Measurements from ENCODE around the gene NUP37.
"Not testable (repeated sequence)": the region's sequence is repeated elsewhere in the genome, so short reads cannot be mapped to it uniquely, and the experiment has no call there.

Gene NUP37, protein sequence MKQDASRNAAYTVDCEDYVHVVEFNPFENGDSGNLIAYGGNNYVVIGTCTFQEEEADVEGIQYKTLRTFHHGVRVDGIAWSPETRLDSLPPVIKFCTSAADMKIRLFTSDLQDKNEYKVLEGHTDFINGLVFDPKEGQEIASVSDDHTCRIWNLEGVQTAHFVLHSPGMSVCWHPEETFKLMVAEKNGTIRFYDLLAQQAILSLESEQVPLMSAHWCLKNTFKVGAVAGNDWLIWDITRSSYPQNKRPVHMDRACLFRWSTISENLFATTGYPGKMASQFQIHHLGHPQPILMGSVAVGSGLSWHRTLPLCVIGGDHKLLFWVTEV

DNA sequence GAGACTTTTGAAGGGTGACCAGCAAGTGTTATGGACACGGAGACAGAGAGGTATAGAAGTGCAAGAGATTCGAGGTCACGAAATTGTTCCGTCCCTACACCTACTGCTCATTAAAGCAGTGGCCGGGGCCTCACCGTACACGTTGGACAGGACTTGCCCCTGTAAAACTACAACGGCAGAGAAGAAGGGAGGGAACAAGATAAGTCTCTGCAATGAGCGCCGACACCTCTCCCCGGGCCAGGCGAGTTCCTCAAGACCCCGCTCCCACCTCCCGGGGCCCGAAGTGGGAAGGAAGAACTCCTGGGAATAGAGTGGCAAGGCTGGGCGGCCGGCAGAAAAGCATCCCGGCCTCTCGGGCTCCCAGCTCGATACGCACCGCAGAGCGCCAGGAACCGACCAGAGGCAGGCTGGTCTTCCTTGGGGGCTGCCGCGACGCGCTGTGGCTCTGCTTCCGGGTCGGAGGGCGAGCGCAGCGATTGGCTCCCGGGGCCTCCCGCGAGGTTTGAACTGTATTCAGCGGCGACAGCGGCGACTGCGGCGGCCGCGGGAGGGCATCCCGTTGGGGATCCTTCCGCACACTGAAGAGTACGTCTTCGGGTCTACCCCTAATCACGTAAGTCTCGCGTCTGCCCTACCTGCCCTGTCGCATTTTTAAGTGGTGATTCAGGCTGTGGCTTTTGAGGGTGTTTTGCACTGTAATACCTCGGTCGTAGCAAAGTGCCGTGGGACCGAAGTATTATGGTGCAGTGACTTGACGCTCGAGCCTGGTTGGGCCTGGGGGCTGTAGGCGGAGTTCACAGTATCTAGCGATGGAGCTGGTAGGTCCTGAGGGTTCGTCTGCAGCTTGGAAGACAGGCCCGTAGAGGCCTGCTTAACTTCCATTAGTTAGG is at the start of gene NUP37, which contains the start of gene PARPBP:
Gene NUP37, minus strand, starts transcription at position 441 of the 890 bp plus-strand sequence. CDS start 1,596 bp downstream, outside the sequence.
Gene PARPBP, plus strand, starts transcription at position 510 of the 890 bp plus-strand sequence. CDS start 3,706 bp downstream, outside the sequence.
- peak; percentile 92 for DNase-seq

DNA sequence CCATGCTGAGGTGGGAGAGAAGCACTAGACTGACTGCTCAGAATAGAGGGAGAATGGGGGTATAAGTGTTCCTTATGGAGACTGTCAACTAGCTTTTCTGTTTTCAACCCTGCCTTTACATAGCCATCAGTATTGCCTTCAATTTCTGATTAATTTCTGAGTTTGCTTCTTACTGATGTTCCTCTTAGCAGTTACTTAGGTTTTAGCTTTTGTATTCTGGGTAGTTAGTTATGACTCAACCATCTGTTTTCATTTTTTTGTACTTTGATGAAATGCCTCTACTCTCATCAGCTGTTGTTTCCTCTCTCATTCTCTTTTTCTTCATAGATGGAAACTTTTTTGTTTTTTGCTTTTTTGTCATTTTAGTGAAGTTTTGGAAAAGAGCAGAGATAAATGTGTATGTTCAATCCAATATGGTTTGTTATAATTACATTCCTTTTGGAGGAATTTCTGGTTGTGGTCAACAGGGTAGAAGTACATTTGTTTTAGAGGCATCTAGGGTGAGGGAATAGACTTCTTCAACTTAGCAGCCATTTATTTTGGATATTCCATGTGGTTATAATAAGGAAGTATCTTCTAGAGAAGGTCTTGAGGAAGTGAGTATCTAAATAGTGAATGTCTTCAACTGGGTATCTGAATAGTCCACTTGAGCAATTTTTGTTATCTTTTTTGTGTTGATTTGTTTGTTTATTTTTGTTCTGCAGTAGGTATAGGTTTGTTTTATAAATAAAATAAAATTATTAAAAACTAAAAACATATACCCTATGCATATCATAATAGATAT is 48.1 kb upstream of the NUP37 start:
- no peak for DNase-seq

DNA sequence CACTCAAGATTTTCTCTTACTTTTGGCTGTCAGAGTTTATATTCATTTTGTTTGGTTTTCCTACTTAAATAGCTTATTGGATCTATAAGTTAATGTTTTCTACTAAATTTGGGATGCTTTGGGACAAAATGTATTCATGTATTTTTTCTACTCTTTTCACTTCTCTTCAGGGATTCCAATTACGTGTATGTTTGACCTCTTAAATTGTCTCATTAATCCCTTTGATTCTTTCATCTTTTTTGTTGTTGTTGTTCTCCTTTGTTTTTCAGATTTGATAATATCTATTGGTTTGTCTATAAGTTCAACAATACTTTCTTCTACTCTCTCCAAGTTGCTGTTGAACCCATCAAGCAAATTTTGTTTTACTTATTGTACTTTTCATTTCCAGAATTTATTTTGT is 43.5 kb upstream of the NUP37 start:
- DNase-seq: no peak

DNA sequence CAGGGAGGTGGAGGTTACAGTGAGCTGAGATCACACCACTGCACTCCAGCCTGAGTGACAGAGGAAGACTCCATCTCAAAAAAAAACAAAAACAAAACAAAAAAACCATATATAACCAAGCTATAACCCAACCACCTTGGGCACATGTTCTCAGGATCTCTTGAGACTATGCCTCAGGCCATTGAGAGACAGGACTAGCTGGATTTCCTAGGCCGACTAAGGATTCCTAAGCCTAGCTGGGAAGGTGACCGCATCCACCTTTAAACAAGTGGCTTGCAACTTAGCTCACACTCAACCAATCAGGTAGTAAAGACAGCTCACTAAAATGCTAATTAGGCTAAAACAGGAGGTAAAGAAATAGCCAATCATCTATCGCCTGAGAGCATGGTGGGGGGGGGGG is 35.3 kb upstream of the NUP37 start:
- not testable (repeated sequence) for DNase-seq

DNA sequence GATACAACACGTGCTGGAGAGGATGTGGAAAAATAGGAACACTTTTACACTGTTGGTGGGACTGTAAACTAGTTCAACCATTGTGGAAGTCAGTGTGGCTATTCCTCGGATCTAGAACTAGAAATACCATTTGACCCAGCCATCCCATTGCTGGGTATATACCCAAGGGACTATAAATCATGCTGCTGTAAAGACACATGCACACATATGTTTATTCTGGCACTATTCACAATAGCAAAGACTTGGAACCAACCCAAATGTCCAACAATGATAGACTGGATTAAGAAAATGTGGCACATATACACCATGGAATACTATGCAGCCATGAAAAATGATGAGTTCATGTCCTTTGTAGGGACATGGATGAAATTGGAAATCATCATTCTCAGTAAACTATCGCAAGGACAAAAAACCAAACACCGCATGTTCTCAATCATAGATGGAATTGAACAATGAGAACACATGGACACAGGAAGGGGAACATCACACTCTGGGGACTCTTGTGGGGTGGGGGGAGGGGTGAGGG is 27.2 kb upstream of the NUP37 start:
- DNase-seq: not testable (repeated sequence)

DNA sequence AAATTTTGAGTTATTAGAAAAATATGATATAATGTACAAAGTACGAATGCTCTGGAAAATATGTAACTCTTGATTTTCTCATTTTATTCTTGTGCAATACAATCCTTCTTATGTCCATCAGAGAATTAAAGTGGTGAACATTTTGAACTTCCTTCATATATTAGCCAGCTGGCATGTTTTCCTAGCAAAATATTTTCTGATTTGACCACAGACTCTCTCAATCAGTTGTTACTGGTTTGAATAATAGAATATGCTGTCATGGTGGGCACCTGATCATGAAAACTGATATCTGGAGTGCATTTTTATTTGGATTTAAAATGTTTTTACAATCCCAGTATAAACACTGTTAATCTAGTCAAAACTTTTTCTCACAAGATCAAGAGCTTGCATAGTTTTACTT is 24.3 kb upstream of the NUP37 start:
- no peak for DNase-seq

DNA sequence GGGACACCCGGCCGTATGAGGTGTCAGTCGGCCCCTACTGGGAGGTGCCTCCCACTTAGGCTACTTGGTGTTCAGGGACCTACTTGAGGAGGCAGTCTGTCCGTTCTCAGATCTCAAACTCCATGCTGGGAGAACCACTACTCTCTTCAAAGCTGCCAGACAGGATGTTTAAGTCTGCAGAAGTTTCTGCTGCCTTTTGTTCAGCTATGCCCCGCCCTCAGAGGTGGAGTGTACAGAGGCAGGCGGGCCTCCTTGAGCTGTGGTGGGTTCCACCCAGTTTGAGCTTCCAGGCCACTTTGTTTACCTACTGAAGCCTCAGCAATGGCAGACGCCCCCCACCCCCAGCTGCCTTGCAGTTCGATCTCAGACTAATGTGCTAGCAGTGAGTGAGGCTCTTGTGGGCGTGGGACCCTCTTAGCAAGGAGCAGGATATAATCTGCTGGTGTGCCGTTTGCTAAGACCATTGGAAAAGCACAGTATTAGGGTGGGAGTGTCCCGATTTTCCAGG is 23.0 kb upstream of the NUP37 start:
- not testable (repeated sequence) for DNase-seq

DNA sequence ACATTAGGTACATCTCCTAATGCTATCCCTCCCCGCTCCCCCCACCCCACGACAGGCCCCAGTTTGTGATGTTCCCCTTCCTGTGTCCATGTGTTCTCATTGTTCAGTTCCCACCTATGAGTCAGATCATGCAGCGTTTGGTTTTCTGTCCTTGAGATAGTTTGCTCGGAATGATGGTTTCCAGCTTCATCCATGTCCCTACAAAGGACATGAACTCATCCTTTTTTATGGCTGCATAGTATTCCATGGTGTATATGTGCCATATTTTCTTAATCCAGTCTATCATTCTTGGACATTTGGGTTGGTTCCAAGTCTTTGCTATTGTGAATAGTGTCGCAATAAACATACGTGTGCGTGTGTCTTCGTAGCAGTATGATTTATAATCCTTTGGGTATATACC is 17.7 kb upstream of the NUP37 start:
- DNase-seq: not testable (repeated sequence)

DNA sequence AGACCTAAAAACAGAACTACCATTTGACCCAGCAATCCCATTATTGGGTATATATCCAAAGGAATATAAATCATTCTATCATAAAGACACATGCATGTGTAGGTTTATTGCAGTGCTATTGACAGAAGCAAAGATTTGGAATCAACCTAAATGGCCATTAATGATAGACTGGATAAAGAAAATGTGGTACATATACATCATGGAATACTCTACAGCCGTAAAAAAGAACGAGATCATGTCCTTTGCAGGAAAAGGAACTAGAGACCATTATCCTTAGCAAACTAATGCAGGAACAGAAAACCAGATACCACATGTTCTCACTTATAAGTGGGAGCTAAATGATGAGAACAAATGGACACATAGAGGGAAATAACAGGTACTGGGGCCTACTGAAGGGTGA is 11.5 kb upstream of the NUP37 start:
- not testable (repeated sequence) for DNase-seq

DNA sequence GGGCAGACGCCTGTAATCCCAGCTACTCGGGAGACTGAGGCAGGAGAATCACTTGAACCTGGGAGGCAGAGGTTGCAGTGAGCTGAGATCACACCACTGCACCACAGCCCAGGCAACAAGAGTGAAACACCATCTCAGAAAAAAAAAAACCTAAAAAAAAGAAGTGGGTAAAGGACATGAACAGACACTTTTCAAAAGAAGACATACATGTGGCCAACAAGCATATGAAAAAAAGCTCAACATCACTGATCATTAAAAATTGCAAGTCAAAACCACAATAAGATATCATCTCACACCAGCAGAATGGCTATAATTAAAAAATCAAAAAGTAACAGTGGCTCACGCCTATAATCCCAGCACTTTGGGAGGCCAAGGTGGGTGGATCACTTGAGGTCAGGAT is 10.8 kb upstream of the NUP37 start:
- not testable (repeated sequence) for DNase-seq

DNA sequence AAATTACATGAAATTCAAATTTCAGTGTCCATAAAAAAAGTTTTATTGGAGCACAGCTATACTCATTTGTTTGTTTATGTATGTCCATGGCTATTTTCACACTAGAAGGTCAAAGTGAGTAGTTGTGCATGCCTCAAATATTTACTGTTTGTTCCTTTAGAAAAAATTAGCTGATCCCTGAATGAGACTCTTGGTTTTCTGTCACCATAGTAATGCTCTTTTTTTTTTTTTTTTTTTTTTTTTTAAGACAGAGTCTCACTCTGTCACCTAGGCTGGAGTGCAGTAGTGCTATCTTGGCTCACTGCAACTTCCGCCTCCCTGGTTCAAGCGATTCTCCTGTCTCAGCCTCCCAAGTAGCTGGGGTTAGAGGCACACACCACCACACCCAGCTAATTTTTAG is 1.4 kb upstream of the NUP37 start:
- not testable (repeated sequence) for DNase-seq

DNA sequence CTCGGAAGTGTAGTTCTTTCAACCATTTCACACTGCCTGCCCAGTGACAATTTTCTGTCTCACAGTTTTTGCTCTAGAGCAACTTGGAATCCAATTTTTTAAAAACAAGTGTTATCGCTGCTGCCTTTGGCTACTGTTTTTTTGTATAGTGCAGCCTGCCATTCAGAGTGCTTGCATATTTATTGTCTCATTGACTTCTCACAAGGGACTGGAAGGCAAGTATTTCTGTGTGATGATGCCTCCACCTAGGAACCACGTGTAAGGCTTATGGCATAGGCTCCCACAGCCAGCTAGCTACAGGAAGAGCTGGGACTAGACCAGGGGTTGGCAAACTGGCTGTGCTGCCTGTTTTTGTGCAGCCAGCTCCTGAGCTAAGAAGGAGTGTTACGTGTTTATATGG is 972 bp upstream of the NUP37 start:
- no peak for DNase-seq

DNA sequence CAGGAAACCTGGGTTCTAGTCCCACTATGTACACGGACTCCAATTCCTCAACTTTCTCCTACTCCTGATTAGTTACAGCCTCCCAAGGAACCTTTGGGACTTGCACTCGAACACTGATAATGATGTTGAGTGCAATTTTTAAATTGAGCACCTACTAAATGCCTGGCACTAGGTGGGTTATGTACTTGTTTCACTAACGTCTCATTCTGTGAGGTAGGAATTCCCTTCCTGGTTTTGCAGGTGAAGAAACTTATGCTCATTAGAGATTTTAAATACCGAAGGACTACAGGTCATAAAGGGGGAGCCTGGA is 605 bp upstream of the NUP37 start:
- DNase-seq: no peak

DNA sequence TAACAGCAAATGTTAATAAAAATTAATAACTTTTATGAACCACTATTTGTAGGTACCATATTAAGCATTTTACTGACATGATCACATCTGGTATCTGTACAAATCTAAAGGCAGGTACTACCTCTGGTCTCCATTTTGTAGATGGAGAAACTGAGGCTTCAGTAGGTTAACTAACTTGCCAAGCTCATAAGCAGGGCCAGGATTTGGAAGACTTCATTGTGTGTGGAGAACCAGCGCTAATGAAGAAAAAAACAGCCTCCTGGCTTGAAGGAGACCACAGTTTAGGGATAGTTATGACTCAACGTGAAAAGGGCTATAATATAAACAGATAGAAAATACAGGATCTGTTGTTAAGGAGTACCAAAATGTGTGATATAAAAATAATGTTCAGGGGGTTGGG is 1.0 kb downstream of the NUP37 start:
- DNase-seq: no peak

DNA sequence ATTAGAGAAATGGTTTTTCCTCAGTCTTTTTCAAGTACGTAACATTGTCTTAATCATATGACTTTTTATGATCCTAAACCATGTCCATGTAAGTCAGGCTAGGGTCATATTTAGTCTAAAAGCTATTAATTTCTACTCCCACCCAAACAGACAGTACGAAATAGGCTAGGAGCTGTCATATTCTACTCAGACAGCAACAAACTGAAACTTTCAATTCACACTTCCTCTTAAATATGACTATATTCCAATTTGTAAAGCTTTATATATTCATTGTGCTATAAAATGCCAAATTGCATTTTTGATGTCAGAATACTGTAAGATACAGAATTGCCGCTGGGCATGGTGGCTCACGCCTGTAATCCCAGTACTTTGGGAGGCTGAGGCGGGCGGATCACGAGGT is 3.5 kb downstream of the NUP37 start:
- DNase-seq: no peak

DNA sequence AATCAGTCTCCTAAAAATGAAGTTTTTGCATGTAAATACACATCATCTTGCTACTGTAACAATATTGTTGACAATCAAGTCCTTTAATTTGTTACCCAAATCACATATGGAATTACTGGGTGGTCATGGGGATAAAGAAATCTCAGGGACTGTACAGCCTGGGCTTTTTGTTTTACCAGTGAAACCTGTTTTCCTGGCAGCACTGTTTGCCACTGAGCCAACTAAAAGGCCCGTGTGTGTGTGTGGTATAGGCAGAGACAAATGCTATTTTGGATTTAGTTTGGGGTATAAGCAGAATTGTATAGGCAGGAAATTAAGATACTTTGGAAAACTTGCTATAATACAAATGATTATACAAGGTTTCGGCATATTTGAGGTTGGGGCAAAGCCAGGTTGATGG is 5.7 kb downstream of the NUP37 start:
- DNase-seq: no peak

DNA sequence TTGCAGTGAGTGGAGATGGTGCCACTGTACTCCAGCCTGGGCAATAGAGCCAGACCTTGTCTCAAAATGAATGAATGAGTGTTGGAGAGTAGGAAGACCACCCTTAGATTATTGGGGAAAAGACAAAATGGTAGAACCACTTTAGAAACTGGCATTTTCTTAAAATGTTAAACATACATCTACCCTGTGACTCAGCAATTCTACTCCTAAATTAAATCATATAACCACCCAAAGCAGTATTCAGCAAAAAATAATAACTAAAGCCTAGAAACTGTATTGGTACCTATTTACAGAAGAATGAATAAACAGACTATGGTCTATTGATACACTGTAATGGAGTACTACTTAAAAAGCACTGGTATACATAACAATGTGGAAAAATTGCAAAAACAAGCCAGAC is 9.1 kb downstream of the NUP37 start:
- no peak for DNase-seq

DNA sequence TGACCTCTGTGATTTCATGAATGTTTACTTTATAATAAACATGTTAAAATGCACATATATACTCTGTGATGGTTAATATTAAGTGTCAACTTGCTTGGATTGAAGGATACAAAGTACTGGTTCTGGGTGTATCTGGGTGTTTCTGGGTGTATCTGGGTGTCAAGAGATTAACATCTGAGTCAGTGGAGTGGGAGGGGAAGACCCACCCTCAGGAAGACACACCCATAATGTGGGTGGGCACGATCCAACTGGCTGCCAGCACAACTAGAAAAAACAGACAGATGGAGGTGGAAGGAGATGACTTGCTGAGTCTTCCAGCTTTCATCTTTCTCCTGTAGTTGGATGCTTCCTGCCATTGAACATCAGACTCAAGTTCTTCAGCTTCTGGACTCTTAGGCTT is 11.9 kb downstream of the NUP37 start:
- no peak for DNase-seq

DNA sequence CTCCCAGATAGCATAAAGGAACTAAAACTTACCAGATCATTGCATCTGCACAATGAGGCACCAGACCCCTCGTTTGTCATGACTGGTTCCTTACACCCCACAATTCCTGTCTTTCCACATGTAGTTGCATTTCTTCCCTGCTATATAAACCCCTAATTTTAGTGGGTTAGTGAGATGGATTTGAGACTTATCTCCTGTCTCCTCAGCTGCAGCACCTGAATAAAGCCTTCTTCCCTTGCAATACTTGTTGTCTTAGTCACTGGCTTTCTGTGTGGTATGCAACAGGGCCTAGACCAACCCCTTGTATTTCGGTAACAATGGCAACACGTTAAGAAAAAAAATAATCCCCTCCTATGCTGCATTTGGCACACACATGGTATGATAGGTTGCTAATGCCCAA is 13.0 kb downstream of the NUP37 start:
- no peak for DNase-seq

DNA sequence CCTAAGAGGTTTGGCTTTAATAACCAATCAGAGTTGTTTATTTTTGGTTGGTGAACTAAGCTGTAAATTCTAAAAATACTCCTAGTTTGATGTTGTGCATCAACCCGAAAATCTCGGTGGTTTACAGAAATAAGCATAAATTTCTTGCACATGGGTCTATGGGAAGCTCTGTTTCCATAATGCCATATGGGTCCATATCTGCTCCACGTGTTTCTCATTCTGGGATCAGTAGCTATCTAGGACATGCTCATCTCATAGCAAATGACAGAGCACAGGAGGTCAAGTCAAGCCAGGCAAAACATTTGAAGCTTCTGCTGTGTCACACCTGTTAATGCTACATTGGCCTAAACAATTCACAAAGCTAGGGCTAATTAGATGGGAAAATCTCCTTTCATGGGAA is 23.1 kb downstream of the NUP37 start:
- no peak for DNase-seq

DNA sequence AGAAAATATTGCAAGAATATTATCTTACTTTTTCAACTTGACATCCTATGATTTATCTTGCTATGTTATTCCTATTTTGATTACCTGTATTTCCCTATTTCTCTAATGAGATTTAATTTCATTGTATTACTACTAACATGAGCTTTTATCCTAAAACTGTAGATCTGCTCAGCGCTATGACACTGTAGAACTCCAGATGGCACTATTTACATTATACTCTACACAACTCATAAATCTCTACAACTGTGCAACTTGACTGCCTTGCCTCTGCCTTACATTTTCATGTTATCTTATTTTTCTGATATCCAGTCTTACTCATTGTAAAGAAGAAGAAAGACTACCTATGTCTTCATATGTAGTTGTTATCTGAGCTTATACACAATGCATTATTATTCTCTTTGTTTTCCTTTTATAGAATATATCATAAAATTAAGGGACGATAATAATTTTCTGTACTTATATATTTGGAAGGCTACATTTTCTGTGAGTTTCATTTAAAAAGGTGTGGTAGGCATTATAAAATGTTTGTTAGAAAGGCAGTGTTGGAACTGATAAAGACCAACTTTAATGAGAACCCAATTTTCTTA is 24.1 kb downstream of the NUP37 start:
- DNase-seq: no peak

DNA sequence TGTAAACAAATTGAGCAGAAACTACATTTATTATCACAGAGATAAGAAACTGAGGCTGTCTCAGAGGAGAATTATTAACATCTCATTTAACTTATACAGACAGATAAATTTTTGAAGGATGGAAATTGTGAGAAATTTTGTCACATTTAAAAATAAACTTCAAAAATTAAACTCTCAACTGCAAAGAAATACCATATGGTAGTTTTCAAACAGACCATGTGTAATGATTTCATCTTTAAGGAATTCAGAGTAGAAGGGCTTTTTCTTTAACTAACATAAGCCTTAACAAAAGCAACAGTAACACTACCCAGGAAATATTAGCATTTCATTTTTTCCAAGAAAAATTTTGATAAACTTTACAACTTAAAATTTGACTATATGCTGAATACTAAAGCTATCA is 26.6 kb downstream of the NUP37 start:
- DNase-seq: no peak
